Measurements from ENCODE around the gene PTGIS. TPM values are rescaled to one million over a fixed set of nuclear protein-coding genes. Genes with fewer than 3 reads are reported as not detected.

Gene PTGIS
- total RNA-seq, 5 donors from 2014 or later (not counting 1 experiment from before 2014, with no cell fraction given): 0.22 to 0.46 (median 0.23) TPM; not detected in 2

DNA sequence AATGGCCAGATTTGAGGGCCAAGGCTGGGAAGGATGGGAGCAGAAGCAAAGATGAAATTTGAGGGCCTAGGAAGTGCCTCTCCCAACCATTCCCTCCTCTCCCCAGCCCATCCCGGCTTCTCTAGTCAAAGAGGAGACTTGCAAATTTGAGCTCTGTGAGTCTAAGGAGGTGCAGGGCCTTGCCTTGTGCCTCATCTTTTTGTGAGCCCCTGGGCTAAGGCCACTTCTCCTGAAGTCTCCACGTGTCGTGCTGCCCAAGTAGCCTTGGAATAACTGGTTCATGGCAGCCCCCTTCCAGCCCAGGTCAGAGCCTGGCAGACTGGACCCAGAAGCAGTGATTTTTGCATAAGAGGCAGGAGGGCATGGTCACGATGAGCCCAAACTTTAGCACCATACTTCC lies 6.7 kb downstream of the PTGIS start:
- CTCF ChIA-PET: no interaction called here

DNA sequence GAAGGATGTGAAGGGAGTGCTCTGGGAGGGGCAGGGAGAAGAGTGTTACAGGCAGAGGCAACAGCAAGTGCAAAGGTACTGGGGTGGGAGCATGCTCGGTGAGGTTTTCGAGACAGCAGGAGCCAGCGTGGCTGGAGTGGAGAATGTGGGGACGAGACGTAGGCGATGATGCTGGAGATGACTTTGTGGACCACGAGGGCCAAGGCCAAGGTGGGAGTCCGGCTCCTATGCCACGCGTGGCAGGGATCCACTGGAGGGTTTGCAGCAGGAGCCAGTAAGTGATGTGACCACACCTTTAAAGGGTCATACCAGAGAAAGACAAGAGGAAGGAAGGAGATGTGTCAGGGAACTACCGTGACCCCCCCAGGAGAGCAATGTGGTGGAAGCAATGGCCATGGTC lies 7.3 kb downstream of the PTGIS start:
- 86% methylated on average over 7 of the region's 11 CpGs for WGBS (ENCODE audit: insufficient coverage)
- Mint-ChIP-seq H3K4me1 (no peaks in the 10 kb centered on the region), H3K4me3 (no peak overlapping the region), H3K36me3 (no peaks in the 10 kb centered on the region), H3K9me3 (peaks cover 0 to 2% (median 2%) of the 10 kb centered on the region in 3 donors), H3K27ac (no peak overlapping the region), H3K27me3 (peaks cover 36 to 44% of the 10 kb centered on the region in 2 donors)
- ChIA-PET POLR2A (no interaction called here), CTCF (no interaction called here)
- Histone ChIP-seq H3K27me3 (replicated peaks in 1 of 2; ENCODE audit: control insufficient read depth in 2 of 2, extremely low read depth in 1 of 2, insufficient read depth in 2 of 2, low read length in 1 of 2) (peaks cover 3 to 41% of the 10 kb centered on the region in 2 experiments), H3K4me3 (ENCODE audit: control insufficient read depth in 1 of 2, extremely low read depth in 1 of 2, low read length in 1 of 2) (no peak overlapping the region), H3K27ac (ENCODE audit: low read length) (no peak overlapping the region), H3K4me1 (ENCODE audit: control insufficient read depth in 1 of 2, extremely low read depth in 1 of 2, insufficient read depth in 2 of 2, low read length in 2 of 2) (no peaks in the 10 kb centered on the region), H3K36me3 (ENCODE audit: control insufficient read depth in 2 of 2, extremely low read depth in 1 of 2, insufficient read depth in 1 of 2, low read length in 1 of 2) (no peaks in the 10 kb centered on the region), H3K9me3 (no peaks in the 10 kb centered on the region)
- ATAC-seq (replicated peaks in 1 of 4) (no peak), DNase-seq (no peak)

More for the DNA sequence above, 6.7 kb downstream of the PTGIS start:
- no peak for ATAC-seq (replicated peaks in 1 of 4)
- WGBS (ENCODE audit: insufficient coverage): 80% methylated on average over 1 of the region's 4 CpGs
- Histone ChIP-seq H3K27me3 (replicated peaks in 1 of 2; ENCODE audit: control insufficient read depth in 2 of 2, extremely low read depth in 1 of 2, insufficient read depth in 2 of 2, low read length in 1 of 2) (peaks cover 6 to 43% of the 10 kb centered on the region in 2 experiments), H3K9me3 (no peaks in the 10 kb centered on the region), H3K36me3 (ENCODE audit: control insufficient read depth in 2 of 2, extremely low read depth in 1 of 2, insufficient read depth in 1 of 2, low read length in 1 of 2) (no peaks in the 10 kb centered on the region), H3K4me1 (ENCODE audit: control insufficient read depth in 1 of 2, extremely low read depth in 1 of 2, insufficient read depth in 2 of 2, low read length in 2 of 2) (no peaks in the 10 kb centered on the region), H3K27ac (ENCODE audit: low read length) (no peak overlapping the region), H3K4me3 (ENCODE audit: control insufficient read depth in 1 of 2, extremely low read depth in 1 of 2, low read length in 1 of 2) (no peak overlapping the region)
- Mint-ChIP-seq H3K9me3 (no peaks in the 10 kb centered on the region), H3K4me1 (no peaks in the 10 kb centered on the region), H3K27ac (no peak overlapping the region), H3K36me3 (no peaks in the 10 kb centered on the region), H3K4me3 (no peak overlapping the region), H3K27me3 (peaks cover 42 to 49% of the 10 kb centered on the region in 2 donors)
- no peak for DNase-seq
- POLR2A ChIA-PET: no interaction called here

GRCh38 chr20:49560186-49560585 lies 7.8 kb downstream of the PTGIS start:
- no peak overlapping the region for H3K27ac Mint-ChIP-seq
- Histone ChIP-seq H3K27me3 (replicated peaks in 1 of 2; ENCODE audit: control insufficient read depth in 2 of 2, extremely low read depth in 1 of 2, insufficient read depth in 2 of 2, low read length in 1 of 2) (peaks cover 3 to 38% of the 10 kb centered on the region in 2 experiments), H3K4me1 (ENCODE audit: control insufficient read depth in 1 of 2, extremely low read depth in 1 of 2, insufficient read depth in 2 of 2, low read length in 2 of 2) (no peaks in the 10 kb centered on the region), H3K36me3 (ENCODE audit: control insufficient read depth in 2 of 2, extremely low read depth in 1 of 2, insufficient read depth in 1 of 2, low read length in 1 of 2) (no peaks in the 10 kb centered on the region), H3K27ac (ENCODE audit: low read length) (no peak overlapping the region), H3K9me3 (no peaks in the 10 kb centered on the region), H3K4me3 (ENCODE audit: control insufficient read depth in 1 of 2, extremely low read depth in 1 of 2, low read length in 1 of 2) (no peak overlapping the region)
- WGBS (ENCODE audit: insufficient coverage): 75% methylated on average over 6 of the region's 7 CpGs
- ATAC-seq (replicated peaks in 1 of 4) (no peak), DNase-seq (no peak)
- H3K4me3 Mint-ChIP-seq: no peak overlapping the region
- POLR2A ChIA-PET: no interaction called here
- H3K36me3 Mint-ChIP-seq: no peaks in the 10 kb centered on the region
- CTCF ChIA-PET: no interaction called here
- H3K4me1 Mint-ChIP-seq: no peaks in the 10 kb centered on the region
- H3K27me3 Mint-ChIP-seq: peaks cover 34 to 42% of the 10 kb centered on the region in 2 donors
- peaks cover 0 to 4% (median 3%) of the 10 kb centered on the region in 3 donors for H3K9me3 Mint-ChIP-seq

DNA sequence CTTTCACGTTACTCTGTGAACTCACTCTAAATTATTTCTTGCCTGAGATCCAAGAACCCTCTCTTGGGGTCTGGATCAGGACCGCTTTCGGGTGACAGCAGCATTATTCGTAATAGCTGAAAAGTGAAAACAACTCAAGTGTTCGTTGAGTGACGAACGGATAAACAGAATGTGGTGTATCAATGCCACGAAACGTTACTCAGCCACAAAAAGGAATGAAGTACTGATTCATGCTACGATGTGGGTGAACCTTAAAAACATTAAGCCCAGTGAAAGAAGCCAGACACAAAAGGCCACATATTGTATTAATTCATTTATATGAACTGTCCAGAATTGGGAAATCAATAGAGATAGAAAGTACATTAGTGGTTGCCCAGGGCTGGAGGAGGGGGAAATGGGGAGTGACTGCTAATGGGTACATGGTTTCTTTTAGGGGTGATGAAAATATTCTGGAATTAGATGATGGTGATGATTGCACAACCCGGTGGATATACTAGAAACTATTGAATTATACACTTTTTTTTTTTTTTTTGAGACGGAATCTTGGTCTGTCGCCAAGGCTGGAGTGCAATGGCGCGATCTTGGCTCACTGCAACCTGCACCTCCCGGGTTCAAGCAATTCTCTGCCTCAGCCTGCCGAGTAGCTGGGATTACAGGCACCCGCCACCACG lies 8.4 kb downstream of the PTGIS start:
- no peaks in the 10 kb centered on the region for H3K36me3 ChIP-seq (ENCODE audit: control insufficient read depth in 2 of 2, extremely low read depth in 1 of 2, insufficient read depth in 1 of 2, low read length in 1 of 2)
- WGBS (ENCODE audit: insufficient coverage): 86% methylated on average over 14 of the region's 19 CpGs
- H3K4me3 ChIP-seq (ENCODE audit: control insufficient read depth in 1 of 2, extremely low read depth in 1 of 2, low read length in 1 of 2): no peak overlapping the region
- ChIA-PET CTCF (no interaction called here), POLR2A (no interaction called here)
- H3K4me1 Mint-ChIP-seq: no peaks in the 10 kb centered on the region
- H3K9me3 ChIP-seq: no peaks in the 10 kb centered on the region
- H3K36me3 Mint-ChIP-seq: no peaks in the 10 kb centered on the region
- ATAC-seq (replicated peaks in 1 of 4) (no peak), DNase-seq (no peak)
- H3K27ac Mint-ChIP-seq: no peak overlapping the region
- H3K9me3 Mint-ChIP-seq: peaks cover 0 to 4% (median 3%) of the 10 kb centered on the region in 3 donors
- peaks cover 34 to 40% of the 10 kb centered on the region in 2 donors for H3K27me3 Mint-ChIP-seq
- H3K27ac ChIP-seq (ENCODE audit: low read length): no peak overlapping the region
- no peaks in the 10 kb centered on the region for H3K4me1 ChIP-seq (ENCODE audit: control insufficient read depth in 1 of 2, extremely low read depth in 1 of 2, insufficient read depth in 2 of 2, low read length in 2 of 2)
- peaks cover 3 to 36% of the 10 kb centered on the region in 2 experiments for H3K27me3 ChIP-seq (replicated peaks in 1 of 2; ENCODE audit: control insufficient read depth in 2 of 2, extremely low read depth in 1 of 2, insufficient read depth in 2 of 2, low read length in 1 of 2)
- no peak overlapping the region for H3K4me3 Mint-ChIP-seq

DNA sequence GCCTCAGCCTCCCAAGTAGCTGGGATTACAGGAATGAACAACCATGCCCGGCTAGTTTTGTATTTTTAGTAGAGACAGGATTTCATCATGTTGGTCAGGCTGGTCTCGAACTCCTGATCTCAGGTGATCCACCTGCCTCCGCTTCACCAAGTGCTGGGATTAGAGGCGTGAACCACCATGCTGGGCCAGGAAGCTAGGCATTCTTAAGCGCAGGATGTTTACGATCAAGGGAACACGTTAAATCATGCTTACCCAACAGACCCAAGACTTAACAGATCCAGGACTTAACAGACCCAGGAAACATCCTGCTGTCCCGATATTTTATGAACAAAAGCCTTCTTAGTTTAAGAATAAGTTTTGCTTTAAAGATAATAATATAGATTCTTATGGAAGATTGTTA lies 9.1 kb downstream of the PTGIS start:
- ATAC-seq (replicated peaks in 1 of 4) (no peak), DNase-seq (no peak)
- H3K36me3 Mint-ChIP-seq: no peaks in the 10 kb centered on the region
- Histone ChIP-seq H3K27me3 (replicated peaks in 1 of 2; ENCODE audit: control insufficient read depth in 2 of 2, extremely low read depth in 1 of 2, insufficient read depth in 2 of 2, low read length in 1 of 2) (peaks cover 3 to 36% of the 10 kb centered on the region in 2 experiments), H3K4me1 (ENCODE audit: control insufficient read depth in 1 of 2, extremely low read depth in 1 of 2, insufficient read depth in 2 of 2, low read length in 2 of 2) (no peaks in the 10 kb centered on the region), H3K4me3 (ENCODE audit: control insufficient read depth in 1 of 2, extremely low read depth in 1 of 2, low read length in 1 of 2) (no peak overlapping the region), H3K9me3 (no peaks in the 10 kb centered on the region), H3K27ac (ENCODE audit: low read length) (no peak overlapping the region), H3K36me3 (ENCODE audit: control insufficient read depth in 2 of 2, extremely low read depth in 1 of 2, insufficient read depth in 1 of 2, low read length in 1 of 2) (no peaks in the 10 kb centered on the region)
- CTCF ChIA-PET: no interaction called here
- 62% methylated on average over 5 of the region's 8 CpGs for WGBS (ENCODE audit: insufficient coverage)
- no peak overlapping the region for H3K4me3 Mint-ChIP-seq
- peaks cover 0 to 4% (median 3%) of the 10 kb centered on the region in 3 donors for H3K9me3 Mint-ChIP-seq
- H3K27me3 Mint-ChIP-seq: peaks cover 34 to 40% of the 10 kb centered on the region in 2 donors
- no peaks in the 10 kb centered on the region for H3K4me1 Mint-ChIP-seq
- no peak overlapping the region for H3K27ac Mint-ChIP-seq
- POLR2A ChIA-PET: no interaction called here

DNA sequence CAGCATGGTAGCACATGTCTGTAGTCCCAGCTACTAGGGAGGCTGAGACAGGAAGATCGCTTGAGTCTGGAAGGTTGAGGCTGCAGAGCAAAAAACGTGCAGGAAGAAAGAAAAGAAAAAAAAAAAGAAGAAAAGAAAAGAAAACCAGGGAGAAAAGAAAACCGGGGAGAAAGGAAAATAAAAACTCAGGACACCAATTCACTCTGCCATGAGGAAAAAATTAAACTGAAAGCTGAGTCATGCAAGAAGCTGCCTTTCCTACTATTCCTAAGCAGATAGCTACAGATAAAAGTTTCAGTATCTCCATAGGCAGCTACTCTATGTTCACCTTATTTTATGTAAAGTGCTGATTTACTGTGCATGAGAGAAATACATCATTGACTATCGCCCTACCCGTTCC lies 10.5 kb downstream of the PTGIS start:
- ChIA-PET POLR2A (no interaction called here), CTCF (no interaction called here)
- Mint-ChIP-seq H3K27ac (peak overlapping the region in 1 of 2 donors; percentile 40), H3K36me3 (no peaks in the 10 kb centered on the region), H3K4me3 (no peak overlapping the region), H3K9me3 (peaks cover 0 to 4% (median 3%) of the 10 kb centered on the region in 3 donors), H3K27me3 (peaks cover 31 to 32% of the 10 kb centered on the region in 2 donors), H3K4me1 (no peaks in the 10 kb centered on the region)
- Histone ChIP-seq H3K4me1 (ENCODE audit: control insufficient read depth in 1 of 2, extremely low read depth in 1 of 2, insufficient read depth in 2 of 2, low read length in 2 of 2) (no peaks in the 10 kb centered on the region), H3K27me3 (replicated peaks in 1 of 2; ENCODE audit: control insufficient read depth in 2 of 2, extremely low read depth in 1 of 2, insufficient read depth in 2 of 2, low read length in 1 of 2) (peaks cover 0 to 25% of the 10 kb centered on the region in 2 experiments), H3K9me3 (no peaks in the 10 kb centered on the region), H3K36me3 (ENCODE audit: control insufficient read depth in 2 of 2, extremely low read depth in 1 of 2, insufficient read depth in 1 of 2, low read length in 1 of 2) (no peaks in the 10 kb centered on the region), H3K27ac (ENCODE audit: low read length) (no peak overlapping the region), H3K4me3 (ENCODE audit: control insufficient read depth in 1 of 2, extremely low read depth in 1 of 2, low read length in 1 of 2) (no peak overlapping the region)
- DNase-seq: no peak
- WGBS (ENCODE audit: insufficient coverage): no CpG with 5 or more reads among the region's 5 CpGs
- no peak for ATAC-seq (replicated peaks in 1 of 4)

All from T-cell (primary cell).